ENCODE data around the gene ABCC1.
"Not testable (repeated sequence)": the region's sequence is repeated elsewhere in the genome, so short reads cannot be mapped to it uniquely, and the experiment has no call there.

Gene ABCC1

DNA sequence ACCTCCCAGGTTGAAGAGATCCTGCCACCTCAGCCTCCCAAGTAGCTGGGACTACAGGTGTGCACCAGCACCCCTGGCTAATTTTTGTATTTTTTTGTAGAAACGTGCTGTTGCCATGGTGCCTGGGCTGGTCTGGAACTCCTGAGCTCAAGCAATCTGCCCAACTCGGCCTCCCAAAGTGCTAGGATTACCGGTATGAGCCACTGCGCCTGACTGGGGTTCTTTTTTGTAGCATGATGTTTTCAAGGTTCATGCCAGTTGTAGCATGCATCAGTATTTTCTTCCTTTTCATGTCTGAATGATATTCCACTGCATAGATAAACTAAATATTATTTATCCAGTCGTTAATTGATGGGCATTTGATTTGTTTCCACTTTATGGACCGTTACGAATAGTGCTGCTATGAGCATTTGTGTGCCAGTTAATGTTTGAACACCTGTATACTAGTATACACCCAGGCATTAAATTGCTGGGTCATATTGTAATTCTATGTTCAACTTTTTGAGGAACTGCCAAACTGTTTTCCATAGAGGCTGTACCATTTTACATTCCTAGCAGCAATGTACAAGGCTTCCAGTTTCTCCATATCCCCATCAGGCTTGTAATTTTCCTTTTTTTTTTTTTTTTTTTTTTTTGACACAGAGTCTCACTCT lies 36.2 kb upstream of the ABCC1 start:
- ChIA-PET CTCF (no interaction called here), POLR2A (no interaction called here)
- DNase-seq (ENCODE audit: extremely low spot score), result no peak
- no peak for TF ChIP-seq ARNT (IDR thresholded peaks at IDR 0.05)
- TF ChIP-seq CTBP1 (IDR thresholded peaks at IDR 0.05; ENCODE audit: borderline replicate concordance), result no peak
- TF ChIP-seq FOXK2 (IDR thresholded peaks at IDR 0.05), result no peak
- TF ChIP-seq LEF1 (IDR thresholded peaks at IDR 0.05; ENCODE audit: borderline replicate concordance), result no peak
- TF ChIP-seq NFRKB (IDR thresholded peaks at IDR 0.05), result no peak
- TF ChIP-seq SUZ12 (IDR thresholded peaks at IDR 0.05), result no peak

- no peak for DNase-seq (ENCODE audit: extremely low spot score)
- ChIA-PET POLR2A (no interaction called here), CTCF (no interaction called here)
- no peak for TF ChIP-seq TARDBP (IDR thresholded peaks at IDR 0.05)
- no peak for TF ChIP-seq HDGF (IDR thresholded peaks at IDR 0.05; ENCODE audit: borderline replicate concordance)
- no peak for TF ChIP-seq LEF1 (IDR thresholded peaks at IDR 0.05; ENCODE audit: borderline replicate concordance)
- TF ChIP-seq SP1 (IDR thresholded peaks at IDR 0.05), result no peak
- TF ChIP-seq CTBP1 (IDR thresholded peaks at IDR 0.05; ENCODE audit: borderline replicate concordance), result no peak
- TF ChIP-seq PKNOX1 (IDR thresholded peaks at IDR 0.05), result no peak
- TF ChIP-seq SUZ12 (IDR thresholded peaks at IDR 0.05), result no peak
- TF ChIP-seq FOXA1 (IDR thresholded peaks at IDR 0.05), result no peak
- no peak for TF ChIP-seq FOXM1 (IDR thresholded peaks at IDR 0.05; ENCODE audit: borderline replicate concordance)
- TF ChIP-seq L3MBTL2 (conservative IDR thresholded peaks at IDR 0.05), result no peak
- TF ChIP-seq FOXK2 (IDR thresholded peaks at IDR 0.05), result no peak
- no peak for TF ChIP-seq NFRKB (IDR thresholded peaks at IDR 0.05)
- no peak for TF ChIP-seq ELF4 (IDR thresholded peaks at IDR 0.05)
- TF ChIP-seq BHLHE40 (IDR thresholded peaks at IDR 0.05; ENCODE audit: borderline replicate concordance), result no peak
- no peak for TF ChIP-seq ARNT (IDR thresholded peaks at IDR 0.05)
Observed at GRCh38 chr16:15915555-15916081, 33.8 kb upstream of the ABCC1 start.

GRCh38 chr16:15916323-15916722 lies 33.1 kb upstream of the ABCC1 start:
- no peak for TF ChIP-seq PKNOX1 (IDR thresholded peaks at IDR 0.05)
- no peak for TF ChIP-seq CTBP1 (IDR thresholded peaks at IDR 0.05; ENCODE audit: borderline replicate concordance)
- TF ChIP-seq SUZ12 (IDR thresholded peaks at IDR 0.05), result no peak
- TF ChIP-seq FOXA1 (IDR thresholded peaks at IDR 0.05), result no peak
- TF ChIP-seq NFRKB (IDR thresholded peaks at IDR 0.05), result no peak
- TF ChIP-seq ZNF384 (IDR thresholded peaks at IDR 0.05), result no peak
- no peak for TF ChIP-seq FOXM1 (IDR thresholded peaks at IDR 0.05; ENCODE audit: borderline replicate concordance)
- no peak for TF ChIP-seq BHLHE40 (IDR thresholded peaks at IDR 0.05; ENCODE audit: borderline replicate concordance)
- TF ChIP-seq FOXK2 (IDR thresholded peaks at IDR 0.05), result no peak
- no peak for TF ChIP-seq ELF4 (IDR thresholded peaks at IDR 0.05)
- TF ChIP-seq TARDBP (IDR thresholded peaks at IDR 0.05), result no peak
- no peak for TF ChIP-seq ARNT (IDR thresholded peaks at IDR 0.05)
- no peak for TF ChIP-seq SP1 (IDR thresholded peaks at IDR 0.05)
- CTCF ChIA-PET, result no interaction called here
- DNase-seq (ENCODE audit: extremely low spot score), result no peak
- POLR2A ChIA-PET, result no interaction called here

- DNase-seq (ENCODE audit: extremely low spot score); POLR2A ChIA-PET; CTCF ChIA-PET: not testable (repeated sequence)
Observed at GRCh38 chr16:15918314-15918713, 31.1 kb upstream of the ABCC1 start.

- POLR2A ChIA-PET, result no interaction called here
- no peak for TF ChIP-seq FOXA1 (IDR thresholded peaks at IDR 0.05)
- no peak for TF ChIP-seq ELF4 (IDR thresholded peaks at IDR 0.05)
- no peak for TF ChIP-seq SP1 (IDR thresholded peaks at IDR 0.05)
- TF ChIP-seq TARDBP (IDR thresholded peaks at IDR 0.05), result no peak
- no peak for TF ChIP-seq PKNOX1 (IDR thresholded peaks at IDR 0.05)
- no peak for TF ChIP-seq LEF1 (IDR thresholded peaks at IDR 0.05; ENCODE audit: borderline replicate concordance)
- no peak for TF ChIP-seq ARNT (IDR thresholded peaks at IDR 0.05)
- no peak for TF ChIP-seq ZNF384 (IDR thresholded peaks at IDR 0.05)
- no peak for TF ChIP-seq BHLHE40 (IDR thresholded peaks at IDR 0.05; ENCODE audit: borderline replicate concordance)
- no peak for TF ChIP-seq L3MBTL2 (conservative IDR thresholded peaks at IDR 0.05)
- TF ChIP-seq FOXM1 (IDR thresholded peaks at IDR 0.05; ENCODE audit: borderline replicate concordance), result no peak
- no peak for TF ChIP-seq HDGF (IDR thresholded peaks at IDR 0.05; ENCODE audit: borderline replicate concordance)
- TF ChIP-seq SUZ12 (IDR thresholded peaks at IDR 0.05), result no peak
- TF ChIP-seq CTBP1 (IDR thresholded peaks at IDR 0.05; ENCODE audit: borderline replicate concordance), result no peak
- CTCF ChIA-PET, result no interaction called here
- DNase-seq (ENCODE audit: extremely low spot score), result no peak
Observed at GRCh38 chr16:15919331-15919730, 30.1 kb upstream of the ABCC1 start.

GRCh38 chr16:15924996-15925395 lies 24.4 kb upstream of the ABCC1 start:
- ChIA-PET CTCF (interaction anchor here (0.6 kb wide), 1 partner anchor 198 kb away, joined by 5 read pairs; no protein-coding TSS in a partner anchor), POLR2A (no interaction called here)
- DNase-seq (ENCODE audit: extremely low spot score), result no peak
- no peak for TF ChIP-seq FOXA1 (IDR thresholded peaks at IDR 0.05)
- TF ChIP-seq L3MBTL2 (conservative IDR thresholded peaks at IDR 0.05), result no peak
- no peak for TF ChIP-seq NFRKB (IDR thresholded peaks at IDR 0.05)
- TF ChIP-seq ELF4 (IDR thresholded peaks at IDR 0.05), result no peak
- no peak for TF ChIP-seq ARNT (IDR thresholded peaks at IDR 0.05)
- TF ChIP-seq HDGF (IDR thresholded peaks at IDR 0.05; ENCODE audit: borderline replicate concordance), result no peak
- TF ChIP-seq FOXK2 (IDR thresholded peaks at IDR 0.05), result no peak
- TF ChIP-seq TARDBP (IDR thresholded peaks at IDR 0.05), result no peak
- no peak for TF ChIP-seq PKNOX1 (IDR thresholded peaks at IDR 0.05)
- TF ChIP-seq SP1 (IDR thresholded peaks at IDR 0.05), result no peak
- no peak for TF ChIP-seq LEF1 (IDR thresholded peaks at IDR 0.05; ENCODE audit: borderline replicate concordance)
- TF ChIP-seq SUZ12 (IDR thresholded peaks at IDR 0.05), result no peak
- no peak for TF ChIP-seq ZNF384 (IDR thresholded peaks at IDR 0.05)
- TF ChIP-seq BHLHE40 (IDR thresholded peaks at IDR 0.05; ENCODE audit: borderline replicate concordance), result no peak
- TF ChIP-seq CTBP1 (IDR thresholded peaks at IDR 0.05; ENCODE audit: borderline replicate concordance), result no peak

Measured in HEK293T (cell line).